ENCODE data around the gene ZBTB46.

ZBTB46 gene

GRCh38 chr20:63703471-63703975 is 127.5 kb downstream of the ZBTB46 start:
- no peak for DNase-seq

GRCh38 chr20:63702751-63703470 is 128.2 kb downstream of the ZBTB46 start:
- no peak for DNase-seq

- DNase-seq = no peak
These were observed 128.9 kb downstream of the ZBTB46 start for GRCh38 chr20:63702036-63702665.

GRCh38 chr20:63701329-63702035 is 129.6 kb downstream of the ZBTB46 start:
- DNase-seq = no peak

GRCh38 chr20:63701051-63701328 is 130.1 kb downstream of the ZBTB46 start:
- no peak for DNase-seq

GRCh38 chr20:63700199-63701050 is 130.6 kb downstream of the ZBTB46 start:
- no peak for DNase-seq

- DNase-seq = no peak
These were observed 131.4 kb downstream of the ZBTB46 start for GRCh38 chr20:63699466-63700198.

- DNase-seq = no peak
These were observed 132.2 kb downstream of the ZBTB46 start for GRCh38 chr20:63698739-63699465.

GRCh38 chr20:63697868-63698545 is 133.1 kb downstream of the ZBTB46 start:
- DNase-seq = no peak

GRCh38 chr20:63697357-63697867 is 133.7 kb downstream of the ZBTB46 start:
- no peak for DNase-seq

- DNase-seq = no peak
These were observed 134.3 kb downstream of the ZBTB46 start, which contains the start of gene TNFRSF6B for GRCh38 chr20:63696628-63697356. TSS of gene TNFRSF6B (plus strand) at chr20:63696652. CDS start at chr20:63696768, 116 bp downstream.

GRCh38 chr20:63696306-63696627 is 134.8 kb downstream of the ZBTB46 start:
- no peak for DNase-seq

GRCh38 chr20:63695424-63696305 is 135.4 kb downstream of the ZBTB46 start:
- no peak for DNase-seq

GRCh38 chr20:63694584-63695423 is 136.3 kb downstream of the ZBTB46 start:
- no peak for DNase-seq

GRCh38 chr20:63693733-63694583 is 137.1 kb downstream of the ZBTB46 start:
- DNase-seq = no peak
